Measurements from ENCODE around the gene KIF17.

DNA sequence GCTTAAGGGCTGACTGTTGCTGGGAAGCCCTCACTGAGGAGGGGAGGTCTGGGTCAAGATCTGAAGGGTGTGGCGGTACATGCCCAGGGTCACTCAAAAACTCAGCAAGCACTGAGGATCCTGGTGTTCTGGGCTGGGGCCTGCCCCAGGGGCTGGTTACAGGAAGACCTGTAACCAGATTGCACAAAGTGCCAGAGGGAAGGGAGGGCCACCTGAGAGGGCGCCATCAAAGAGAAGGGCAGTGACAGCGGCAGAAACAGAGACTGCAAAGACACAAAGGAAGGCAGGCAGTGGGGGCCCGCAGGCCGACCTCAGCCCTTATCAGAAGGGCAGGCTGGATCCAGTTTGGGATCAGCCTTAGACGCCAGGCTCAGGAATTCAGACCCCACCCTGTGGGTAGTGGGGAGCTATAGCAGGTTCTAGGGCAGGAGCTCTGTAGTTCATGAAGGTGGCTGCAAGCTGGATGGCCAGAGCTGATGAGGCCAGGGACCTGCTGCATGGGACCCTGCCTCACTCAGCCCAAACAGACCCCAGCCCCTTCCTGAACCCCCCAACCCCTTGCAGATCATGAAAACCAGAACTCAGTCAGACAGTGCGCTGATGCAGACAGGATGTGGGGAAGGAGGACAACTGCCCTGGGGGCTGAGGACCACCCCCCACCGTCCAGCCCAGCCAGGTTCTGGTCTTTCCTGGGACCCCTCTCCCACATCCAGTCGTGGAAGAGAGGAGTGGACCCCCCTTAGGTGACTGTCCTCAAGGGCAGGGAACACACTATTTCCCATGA is 10.8 kb upstream of the KIF17 start:
- no peak for TF ChIP-seq TAF1 (IDR thresholded peaks at IDR 0.05; ENCODE audit: borderline replicate concordance, low read depth, low read length)
- TF ChIP-seq, protein P1, sequence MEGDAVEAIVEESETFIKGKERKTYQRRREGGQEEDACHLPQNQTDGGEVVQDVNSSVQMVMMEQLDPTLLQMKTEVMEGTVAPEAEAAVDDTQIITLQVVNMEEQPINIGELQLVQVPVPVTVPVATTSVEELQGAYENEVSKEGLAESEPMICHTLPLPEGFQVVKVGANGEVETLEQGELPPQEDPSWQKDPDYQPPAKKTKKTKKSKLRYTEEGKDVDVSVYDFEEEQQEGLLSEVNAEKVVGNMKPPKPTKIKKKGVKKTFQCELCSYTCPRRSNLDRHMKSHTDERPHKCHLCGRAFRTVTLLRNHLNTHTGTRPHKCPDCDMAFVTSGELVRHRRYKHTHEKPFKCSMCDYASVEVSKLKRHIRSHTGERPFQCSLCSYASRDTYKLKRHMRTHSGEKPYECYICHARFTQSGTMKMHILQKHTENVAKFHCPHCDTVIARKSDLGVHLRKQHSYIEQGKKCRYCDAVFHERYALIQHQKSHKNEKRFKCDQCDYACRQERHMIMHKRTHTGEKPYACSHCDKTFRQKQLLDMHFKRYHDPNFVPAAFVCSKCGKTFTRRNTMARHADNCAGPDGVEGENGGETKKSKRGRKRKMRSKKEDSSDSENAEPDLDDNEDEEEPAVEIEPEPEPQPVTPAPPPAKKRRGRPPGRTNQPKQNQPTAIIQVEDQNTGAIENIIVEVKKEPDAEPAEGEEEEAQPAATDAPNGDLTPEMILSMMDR (IDR thresholded peaks at IDR 0.05), result no peak
- no peak for TF ChIP-seq GABPA (IDR thresholded peaks at IDR 0.05; ENCODE audit: low read depth)
- no peak for TF ChIP-seq MAX (IDR thresholded peaks at IDR 0.05; ENCODE audit: low read depth)
- no peak for TF ChIP-seq POLR2AphosphoS5 (IDR thresholded peaks at IDR 0.05; ENCODE audit: low read depth, low read length)

Measured in SK-N-SH (cell line).